ENCODE measurements around the gene CSNK1D.

The CSNK1D gene

GRCh38 chr17:82273327-82274133, at the start of gene CSNK1D:
Gene CSNK1D (minus strand): TSS chr17:82273700. CDS start chr17:82273381, 319 bp downstream.
- DNase-seq = peak; percentile 83 to 92 (median 86)

- DNase-seq = no peak
These were observed 49.3 kb upstream of the CSNK1D start for GRCh38 chr17:82322526-82323453.

- DNase-seq = no peak
These were observed 48.5 kb upstream of the CSNK1D start for GRCh38 chr17:82321947-82322466.

GRCh38 chr17:82320956-82321927, 47.7 kb upstream of the CSNK1D start:
- peak; percentile 47 to 66 (median 54) for DNase-seq

GRCh38 chr17:82320140-82320840, 46.8 kb upstream of the CSNK1D start:
- no peak for DNase-seq

GRCh38 chr17:82319619-82320062, 46.1 kb upstream of the CSNK1D start:
- DNase-seq = no peak

- DNase-seq = no peak
These were observed 45.5 kb upstream of the CSNK1D start for GRCh38 chr17:82318772-82319606.

GRCh38 chr17:82318169-82318498, 44.6 kb upstream of the CSNK1D start:
- DNase-seq = no peak

GRCh38 chr17:82317394-82318168, 44.1 kb upstream of the CSNK1D start, which contains the start of gene CD7:
Gene CD7 (minus strand): TSS chr17:82317608. CDS start chr17:82317495, 113 bp downstream.
- peak in 3 of 4 experiments; percentile 36 to 52 (median 43) for DNase-seq

- DNase-seq = no peak
These were observed 43.3 kb upstream of the CSNK1D start for GRCh38 chr17:82316651-82317393.

GRCh38 chr17:82315703-82316358, 42.3 kb upstream of the CSNK1D start:
- peak in 1 of 4 experiments; percentile 28 for DNase-seq

- DNase-seq = no peak
These were observed 41.5 kb upstream of the CSNK1D start for GRCh38 chr17:82314727-82315605.

- no peak for DNase-seq
These were observed 40.7 kb upstream of the CSNK1D start for GRCh38 chr17:82314012-82314726.

- no peak for DNase-seq
These were observed 39.9 kb upstream of the CSNK1D start for GRCh38 chr17:82313195-82314011.

GRCh38 chr17:82311971-82312370, 38.5 kb upstream of the CSNK1D start:
- DNase-seq = no peak

- DNase-seq = no peak
These were observed 37.4 kb upstream of the CSNK1D start for GRCh38 chr17:82310877-82311276.

All from activated CD4-positive, CD25-positive, alpha-beta regulatory T cell (primary cell).